Heart right ventricle (tissue), 16 donors: ENCODE results near the gene CIBAR2. TPM values are rescaled to one million over a fixed set of nuclear protein-coding genes. Genes with fewer than 3 reads are reported as not detected.

Source experiments
- ATAC-seq, 8 donors: fragments of 200-7000 bp; cut with Tn5 transposase; one replicate each; pipeline ENCODE4 v1.9.1; 2020; ENCODE audit warnings: mild to moderate bottlenecking in 8 of 8, moderate library complexity in 8 of 8, moderate number of reproducible peaks in 1 of 8
- DNase-seq, 2 donors: peaks; one replicate each; pipeline ENCODE4 v3.0.0-alpha.2; 2020
- H3K27ac ChIP-seq, 10 donors: fragments of 200-600 bp; sonication (generic) in 2 of 10; one replicate each; pipeline versions ENCODE4 v1.5.0 to v1.8.0; 2020 to 2022; ENCODE audit warnings: mild to moderate bottlenecking in 3 of 10
- H3K27me3 ChIP-seq, 7 donors: fragments of 200-600 bp; one replicate each; pipeline ENCODE4 v1.8.0; 2021 to 2022; ENCODE audit warnings: mild to moderate bottlenecking in 2 of 7
- H3K36me3 ChIP-seq, 9 donors: fragments of 200-600 bp; sonication (generic) in 1 of 9; one replicate each; pipeline versions ENCODE4 v1.5.0 to v1.8.0; 2020 to 2022; ENCODE audit warnings: mild to moderate bottlenecking in 2 of 9
- H3K4me1 ChIP-seq, 9 donors: fragments of 200-600 bp; sonication (generic) in 1 of 9; one replicate each; pipeline versions ENCODE4 v1.5.0 to v1.8.0; 2020 to 2022; ENCODE audit warnings: mild to moderate bottlenecking in 4 of 9
- H3K4me3 ChIP-seq, 10 donors: fragments of 200-600 bp; sonication (generic) in 2 of 10; one replicate each; pipeline versions ENCODE4 v1.5.0 to v1.8.0; 2020 to 2022; ENCODE audit warnings: mild to moderate bottlenecking in 7 of 10, moderate library complexity in 2 of 10
- H3K9me3 ChIP-seq, 11 donors: fragments of 200-600 bp in 10 of 11; sonication (generic) in 2 of 11; one replicate each; pipeline versions ENCODE4 v1.5.0 to v1.8.0; 2013 to 2022; ENCODE audit warnings: mild to moderate bottlenecking in 2 of 11, control low read depth in 1 of 11, moderate library complexity in 1 of 11
- CTCF ChIP-seq, 9 donors: fragments of 200-600 bp; sonication (generic) in 2 of 9; IDR thresholded peaks; one replicate each; pipeline versions ENCODE4 v1.5.0 to v1.8.0; 2021 to 2022; ENCODE audit warnings: antibody characterized with exemption in 9 of 9, mild to moderate bottlenecking in 5 of 9, moderate library complexity in 1 of 9
- WGBS, 2 donors: extraction: QIAGEN DNeasy Blood & Tissue Kit; methylation state at CpG; one replicate each; pipeline ENCODE4 v1.1.7; 2013; ENCODE audit warnings: inconsistent platforms in 1 of 2; 5-methylcytosine and 5-hydroxymethylcytosine counted together
- intact Hi-C, 10 donors: fragments of 100-400 bp; cut with DNase I; formaldehyde crosslinking; loops; one replicate each; pipeline versions ENCODE4 v1.11.1 to v1.14.2; 2022
- polyA plus RNA-seq, 2 donors: library from polyadenylated mRNA; stranded (reverse); fragments of 200-250 nt; gene quantifications; one replicate each; pipeline ENCODE4 v1.2.3, GENCODE V29; 2013
- total RNA-seq, 10 donors: library from RNA; stranded (reverse); fragmentation: NEBNext Ultra II Directional in 3 of 10; extraction: Animal tissue kit (Norgen Biotek cat#: 25700) in 3 of 10; gene quantifications; one replicate each; pipeline versions ENCODE4 v1.2.1 to v1.2.4, GENCODE V29; 2021 to 2023
- donor health status: Arrhythmogenic right ventricular cardiomyopathy.
- donor health status: ischemic (EF 13 %, LVEDD 7.1; RV severe dilation, severe dysfunction).
- donor health status: healthy with polysubstance abuse.
- donor health status: DM: no; HTN: yes; CAD: no.
- donor health status: DM: no; HTN: no; CAD: no.
- donor health status: ischemic (EF 25% LVEDD 6.9; RV normal size, moderate dysfunction).
- donor health status: ischemic (EF 25% LVEDD 5.7; RV mildly dilated, moderate dysfunction).
- donor health status: healthy.
- donor health status: DM: yes; HTN: yes; CAD: no.
- donor health status: Ischemic cardiomyopathy.
- donor health status: ischemic (EF 35%, LVEDD 5.7; RV mildly dilated, moderate dysfunction).
- donor health status: nonischemic (EF 11% LVEDD 7.7; RV severe dilation, severe dysfunction).
- donor health status: DM: yes; HTN: yes; CAD: no.
- donor health status: PGD.
- donor health status: ischemic (EF 29% LVEDD 5.4; RV normal size, mild dysfunction).
- donor health status: nonischemic (EF 23%, LVEDD 6.1; RV moderate dilation, normal function).

Gene CIBAR2
- total and polyA plus RNA-seq, 12 donors = not detected

- 89% methylated on average over 23 of the region's 23 CpGs for WGBS, 2 donors
- no peak overlapping the region for H3K27ac ChIP-seq
- no peak for DNase-seq
- H3K36me3 ChIP-seq = no peaks in the 10 kb centered on the region
- peaks cover 0 to 25% (median 0%) of the 10 kb centered on the region in 9 donors for H3K4me1 ChIP-seq
- ATAC-seq = no peak
- no peak overlapping the region for H3K4me3 ChIP-seq
- no peaks in the 10 kb centered on the region for H3K9me3 ChIP-seq
- TF ChIP-seq CTCF (IDR thresholded peaks at IDR 0.05) = no peak
- H3K27me3 ChIP-seq = peaks cover 0 to 2% (median 0%) of the 10 kb centered on the region in 7 donors
- intact Hi-C loops = loop anchor here in 1 of 10 donors (10.0 kb wide), 1 partner anchor 291 kb away; no protein-coding TSS in a partner anchor
These were observed 8.9 kb downstream of the CIBAR2 start for GRCh38 chr16:85103114-85104079.

- WGBS, 2 donors = 80 to 87% methylated on average over 11 of the region's 11 CpGs
- H3K4me1 ChIP-seq = peaks cover 0 to 25% (median 0%) of the 10 kb centered on the region in 9 donors
These were observed 10.2 kb downstream of the CIBAR2 start for GRCh38 chr16:85101956-85102630.

GRCh38 chr16:85100265-85100664 lies 12.0 kb downstream of the CIBAR2 start:
- no peaks in the 10 kb centered on the region for H3K9me3 ChIP-seq
- intact Hi-C loops = loop anchor here in 1 of 10 donors (10.0 kb wide), 1 partner anchor 295 kb away; no protein-coding TSS in a partner anchor
- no peak for DNase-seq
- H3K27me3 ChIP-seq = peaks cover 0 to 27% (median 17%) of the 10 kb centered on the region in 7 donors
- no peak for ATAC-seq
- WGBS, 2 donors = 91 to 92% methylated on average over 10 of the region's 10 CpGs
- no peak overlapping the region for H3K4me3 ChIP-seq
- H3K4me1 ChIP-seq = peaks cover 0 to 24% (median 0%) of the 10 kb centered on the region in 9 donors
- H3K36me3 ChIP-seq = no peaks in the 10 kb centered on the region
- no peak overlapping the region for H3K27ac ChIP-seq
- TF ChIP-seq CTCF (IDR thresholded peaks at IDR 0.05) = no peak

More at GRCh38 chr16:85101956-85102630, 10.2 kb downstream of the CIBAR2 start:
- no peak for ATAC-seq
- no peak for TF ChIP-seq CTCF (IDR thresholded peaks at IDR 0.05)
- Histone ChIP-seq H3K4me3 (no peak overlapping the region), H3K27me3 (peaks cover 0 to 15% (median 4%) of the 10 kb centered on the region in 7 donors), H3K27ac (no peak overlapping the region), H3K36me3 (no peaks in the 10 kb centered on the region), H3K9me3 (no peaks in the 10 kb centered on the region)
- intact Hi-C loops = loop anchor here in 1 of 10 donors (10.0 kb wide), 1 partner anchor 293 kb away; no protein-coding TSS in a partner anchor
- no peak for DNase-seq

GRCh38 chr16:85098565-85098964 lies 13.7 kb downstream of the CIBAR2 start:
- Histone ChIP-seq H3K4me3 (no peak overlapping the region), H3K27ac (no peak overlapping the region), H3K4me1 (peaks cover 0 to 8% (median 0%) of the 10 kb centered on the region in 9 donors), H3K27me3 (peaks cover 0 to 37% (median 22%) of the 10 kb centered on the region in 7 donors), H3K9me3 (no peaks in the 10 kb centered on the region), H3K36me3 (no peaks in the 10 kb centered on the region)
- intact Hi-C loops = no loop called here
- ATAC-seq (no peak), DNase-seq (no peak)
- TF ChIP-seq CTCF (IDR thresholded peaks at IDR 0.05) = no peak
- 80 to 83% methylated on average over 10 of the region's 10 CpGs for WGBS, 2 donors
